Measurements from ENCODE around the gene PRKAA2. TPM values are rescaled to one million over a fixed set of nuclear protein-coding genes. Genes with fewer than 3 reads are reported as not detected.

Gene PRKAA2
- total and polyA plus RNA-seq, 8 donors = 0.93 to 15.4 (median 5.8) TPM

- intact Hi-C loops (cut with DNase I; ENCODE audit: low total_unique reads) = no loop called here
- no peaks in the 10 kb centered on the region for H3K36me3 ChIP-seq
- no peak overlapping the region for H3K27ac ChIP-seq
- DNase-seq = no peak
- no peaks in the 10 kb centered on the region for H3K4me1 ChIP-seq
- 80 to 93% (median 86%) methylated on average over 2 of the region's 2 CpGs for WGBS, 5 donors
- H3K4me3 ChIP-seq = no peak overlapping the region
- no peak for TF ChIP-seq CTCF (IDR thresholded peaks at IDR 0.05)
- TF ChIP-seq EP300 (IDR thresholded peaks at IDR 0.05) = no peak
- H3K9me3 ChIP-seq = no peaks in the 10 kb centered on the region
- H3K27me3 ChIP-seq = no peaks in the 10 kb centered on the region
Observed at GRCh38 chr1:56686169-56686568, 41.1 kb downstream of the PRKAA2 start.

- intact Hi-C loops (cut with DNase I; ENCODE audit: low total_unique reads) = no loop called here
- no peaks in the 10 kb centered on the region for H3K27me3 ChIP-seq
- WGBS, 5 donors = 56 to 76% (median 71%) methylated on average over 3 of the region's 3 CpGs
- peak in 1 of 2 donors; percentile 7 for DNase-seq
- no peaks in the 10 kb centered on the region for H3K9me3 ChIP-seq
- no peaks in the 10 kb centered on the region for H3K4me1 ChIP-seq
- H3K27ac ChIP-seq = no peak overlapping the region
- H3K4me3 ChIP-seq = no peak overlapping the region
- H3K36me3 ChIP-seq = no peaks in the 10 kb centered on the region
- TF ChIP-seq POLR2AphosphoS5 (IDR thresholded peaks at IDR 0.05) (no peak), EP300 (IDR thresholded peaks at IDR 0.05) (no peak), POLR2A (IDR thresholded peaks at IDR 0.05) (no peak), CTCF (IDR thresholded peaks at IDR 0.05) (no peak)
Observed at GRCh38 chr1:56688522-56689026, 43.5 kb downstream of the PRKAA2 start.

GRCh38 chr1:56696663-56697062 is 51.5 kb downstream of the PRKAA2 start:
- peaks cover 0 to 31% (median 14%) of the 10 kb centered on the region in 4 donors for H3K36me3 ChIP-seq
- no peak overlapping the region for H3K4me3 ChIP-seq
- no peaks in the 10 kb centered on the region for H3K4me1 ChIP-seq
- H3K27me3 ChIP-seq = no peaks in the 10 kb centered on the region
- TF ChIP-seq CTCF (IDR thresholded peaks at IDR 0.05) (no peak), POLR2AphosphoS5 (IDR thresholded peaks at IDR 0.05) (no peak), POLR2A (IDR thresholded peaks at IDR 0.05) (no peak), EP300 (IDR thresholded peaks at IDR 0.05) (no peak)
- no peak overlapping the region for H3K27ac ChIP-seq
- intact Hi-C loops (cut with DNase I; ENCODE audit: low total_unique reads) = no loop called here
- peaks cover 0 to 13% (median 6%) of the 10 kb centered on the region in 4 donors for H3K9me3 ChIP-seq
- no peak for DNase-seq
- 78 to 81% (median 81%) methylated on average over 3 of the region's 3 CpGs for WGBS, 5 donors

- DNase-seq = no peak
- Histone ChIP-seq H3K4me1 (no peaks in the 10 kb centered on the region), H3K27me3 (no peaks in the 10 kb centered on the region), H3K4me3 (no peak overlapping the region), H3K27ac (no peak overlapping the region), H3K9me3 (peaks cover 0 to 22% (median 9%) of the 10 kb centered on the region in 4 donors), H3K36me3 (peaks cover 0 to 67% (median 39%) of the 10 kb centered on the region in 4 donors)
- 76 to 94% (median 88%) methylated on average over 1 of the region's 1 CpG for WGBS, 5 donors
- intact Hi-C loops (cut with DNase I; ENCODE audit: low total_unique reads) = no loop called here
- TF ChIP-seq EP300 (IDR thresholded peaks at IDR 0.05) (no peak), POLR2AphosphoS5 (IDR thresholded peaks at IDR 0.05) (no peak), POLR2A (IDR thresholded peaks at IDR 0.05) (no peak), CTCF (IDR thresholded peaks at IDR 0.05) (no peak)
Observed at GRCh38 chr1:56703747-56704146, 58.6 kb downstream of the PRKAA2 start.
